HepG2 (cell line): ENCODE data around the gene NINJ2.

Source experiments
- ATF3 ChIP-seq: sonication (generic); formaldehyde crosslinking; IDR thresholded peaks from 2 replicates; pipeline ENCODE4 v1.4.0; 2020; ENCODE audit warnings: missing genetic modification reagents
- CTCF ChIP-seq: sonication (generic); formaldehyde crosslinking; IDR thresholded peaks from 2 replicates; pipeline ENCODE4 v1.5.0; 2020; ENCODE audit warnings: mild to moderate bottlenecking, missing genetic modification reagents, moderate library complexity
- GTF2F1 ChIP-seq: fragments of 150-350 bp; IDR thresholded peaks from 2 replicates; pipeline ENCODE4 v1.6.1; 2014; ENCODE audit warnings: low read length
- HNF4A ChIP-seq: sonication (generic); formaldehyde crosslinking; IDR thresholded peaks from 2 replicates; pipeline ENCODE4 v1.4.0; 2020; ENCODE audit warnings: missing genetic modification reagents
- NFIC ChIP-seq: IDR thresholded peaks from 2 replicates; pipeline ENCODE4 v1.6.1; 2012; ENCODE audit warnings: mild to moderate bottlenecking, low read length, inconsistent platforms
- POLR2A ChIP-seq, 2 experiments: IDR thresholded peaks; 2 replicates each; pipeline ENCODE4 v1.6.1; 2011; ENCODE audit warnings: low read depth in 2 of 2, low read length in 2 of 2, mild to moderate bottlenecking in 1 of 2, moderate library complexity in 1 of 2; ENCODE audit not compliant: insufficient read depth in 1 of 2
- RELA ChIP-seq: sonication (generic); formaldehyde crosslinking; IDR thresholded peaks from 2 replicates; pipeline ENCODE4 v1.4.0; 2020; ENCODE audit warnings: missing genetic modification reagents
- RXRA ChIP-seq: sonication (generic); formaldehyde crosslinking; IDR thresholded peaks from 2 replicates; pipeline ENCODE4 v1.5.1; 2020; ENCODE audit warnings: missing genetic modification reagents
- SIN3B ChIP-seq: fragments of 150-350 bp; IDR thresholded peaks from 2 replicates; pipeline ENCODE4 v1.6.1; 2014; ENCODE audit warnings: low read length
- ZIK1 ChIP-seq: sonication (generic); formaldehyde crosslinking; IDR thresholded peaks from 2 replicates; pipeline ENCODE4 v1.5.0; 2020; ENCODE audit warnings: mild to moderate bottlenecking, low read depth, missing genetic modification reagents, borderline replicate concordance
- ZUFSP ChIP-seq: sonication (generic); formaldehyde crosslinking; IDR thresholded peaks from 2 replicates; pipeline ENCODE4 v1.9.0; 2021; ENCODE audit warnings: missing genetic modification reagents, mild to moderate bottlenecking, borderline replicate concordance

- TF ChIP-seq NFIC: no peak
- TF ChIP-seq POLR2A (IDR thresholded peaks at IDR 0.05; ENCODE audit: insufficient read depth in 1 of 2, low read depth in 2 of 2, low read length in 2 of 2): no peak
- TF ChIP-seq RXRA: no peak
- TF ChIP-seq HNF4A (CRISPR knock-in tag): no peak
- no peak for TF ChIP-seq GTF2F1
- TF ChIP-seq ATF3 (CRISPR knock-in tag): no peak
- TF ChIP-seq ZIK1 (CRISPR knock-in tag): no peak
- no peak for TF ChIP-seq ZUFSP (CRISPR knock-in tag)
- no peak for TF ChIP-seq SIN3B
- TF ChIP-seq CTCF (CRISPR knock-in tag): no peak
- no peak for TF ChIP-seq RELA
Measured at GRCh38 chr12:553216-554000, 109.8 kb downstream of the NINJ2 start.
